IMR-90 (cell line): ENCODE data around the gene DBT. TPM values are rescaled to one million over a fixed set of nuclear protein-coding genes. Genes with fewer than 3 reads are reported as not detected.

ENCODE experiments used
- ATAC-seq: fragments of 200-7000 bp; cut with Tn5 transposase; 2 replicates; pipeline ENCODE4 v1.9.1; 2020; ENCODE audit warnings: low read depth, mild to moderate bottlenecking, moderate library complexity
- BruUV-seq: library from RNA; stranded (reverse); fragments of 400-500 nt; replicated peaks from 2 replicates; lab custom pipeline; 2021; lab: Mats Ljungman, UMichigan
- CTCF ChIA-PET: fragments of 300-600 bp; formaldehyde crosslinking; extraction: SDS; loops from one replicate; lab custom pipeline; 2021; ENCODE audit warnings: antibody characterized with exemption; lab: Yijun Ruan, JAX
- POLR2A ChIA-PET: fragments of 300-600 bp; sonication (Branson Sonifier 250); formaldehyde crosslinking; loops from one replicate; lab custom pipeline; 2022; ENCODE audit warnings: antibody characterized with exemption; ENCODE audit not compliant: unreplicated experiment; lab: Charles Lee
- DNase-seq: peaks from one replicate; pipeline ENCODE4 v3.0.0; 2013
- H2AFZ ChIP-seq: replicated peaks from 2 replicates; pipeline ENCODE3; 2013; ENCODE audit warnings: low read length, mild to moderate bottlenecking; ENCODE audit not compliant: poor library complexity
- H2AK5ac ChIP-seq: 2 replicates; pipeline ENCODE4 v1.6.1; 2013; ENCODE audit warnings: low read depth, low read length, inconsistent platforms
- H2AK9ac ChIP-seq: replicated peaks from 2 replicates; pipeline ENCODE3; 2013; ENCODE audit warnings: mild to moderate bottlenecking, low read depth, low read length, moderate library complexity; ENCODE audit not compliant: poor library complexity
- H2BK120ac ChIP-seq: 2 replicates; pipeline ENCODE4 v1.6.1; 2013; ENCODE audit warnings: low read depth, low read length, inconsistent platforms
- H2BK15ac ChIP-seq: 3 replicates; pipeline ENCODE4 v1.6.1; 2013; ENCODE audit warnings: low read depth, low read length, inconsistent platforms
- H2BK20ac ChIP-seq: 2 replicates; pipeline ENCODE4 v1.6.1; 2013; ENCODE audit warnings: low read depth, mild to moderate bottlenecking, inconsistent platforms, low read length, moderate library complexity
- H2BK5ac ChIP-seq: 2 replicates; pipeline ENCODE4 v1.6.1; 2013; ENCODE audit warnings: mild to moderate bottlenecking, low read depth, low read length, inconsistent platforms; ENCODE audit not compliant: poor library complexity, severe bottlenecking
- H3K14ac ChIP-seq: replicated peaks from 2 replicates; pipeline ENCODE4 v1.6.1; 2013; ENCODE audit warnings: low read depth, low read length, inconsistent platforms
- H3K18ac ChIP-seq: 2 replicates; pipeline ENCODE4 v1.6.1; 2013; ENCODE audit warnings: low read depth, low read length, control low read depth
- H3K23ac ChIP-seq: 2 replicates; pipeline ENCODE4 v1.6.1; 2013; ENCODE audit warnings: low read depth, low read length, inconsistent platforms
- H3K27ac ChIP-seq: 2 replicates; pipeline ENCODE4 v1.5.1; 2013; ENCODE audit warnings: mild to moderate bottlenecking, control low read depth, low read length; ENCODE audit not compliant: insufficient read depth
- H3K27me3 ChIP-seq: 2 replicates; pipeline ENCODE4 v1.6.1; 2013; ENCODE audit warnings: low read length; ENCODE audit not compliant: control insufficient read depth, insufficient read depth
- H3K36me3 ChIP-seq: 2 replicates; pipeline ENCODE4 v1.6.1; 2013; ENCODE audit warnings: low read length, mixed read lengths; ENCODE audit not compliant: control insufficient read depth, insufficient read depth
- H3K4ac ChIP-seq: 2 replicates; pipeline ENCODE4 v1.6.1; 2013; ENCODE audit warnings: low read depth, low read length, inconsistent platforms
- H3K4me1 ChIP-seq: 2 replicates; pipeline ENCODE4 v1.6.1; 2013; ENCODE audit warnings: low read length, mixed read lengths; ENCODE audit not compliant: control insufficient read depth, insufficient read depth
- H3K4me2 ChIP-seq: 2 replicates; pipeline ENCODE4 v1.6.1; 2013; ENCODE audit warnings: low read depth, mild to moderate bottlenecking, control low read depth, low read length, moderate library complexity
- H3K4me3 ChIP-seq: 2 replicates; pipeline ENCODE4 v1.5.1; 2013; ENCODE audit warnings: low read depth, mild to moderate bottlenecking, control low read depth, low read length, moderate library complexity; ENCODE audit not compliant: insufficient read depth
- H3K56ac ChIP-seq: 2 replicates; pipeline ENCODE4 v1.6.1; 2013; ENCODE audit warnings: low read length, inconsistent platforms; ENCODE audit not compliant: insufficient read depth; ENCODE audit errors: extremely low read depth
- H3K79me1 ChIP-seq, 2 experiments: 2 replicates each; pipeline ENCODE4 v1.6.1; 2013; ENCODE audit warnings: low read length in 2 of 2, inconsistent platforms in 1 of 2, low read depth in 1 of 2
- H3K9ac ChIP-seq: 2 replicates; pipeline ENCODE4 v1.6.1; 2013; ENCODE audit warnings: low read depth, low read length, control low read depth
- H3K9me1 ChIP-seq: 2 replicates; pipeline ENCODE4 v1.6.1; 2013; ENCODE audit warnings: low read length, inconsistent platforms; ENCODE audit not compliant: insufficient read depth
- H3K9me3 ChIP-seq: 2 replicates; pipeline ENCODE4 v1.6.1; 2013; ENCODE audit warnings: low read length; ENCODE audit not compliant: control insufficient read depth, insufficient read depth
- H4K20me1 ChIP-seq: 2 replicates; pipeline ENCODE4 v1.6.1; 2013; ENCODE audit warnings: low read length, inconsistent platforms; ENCODE audit not compliant: insufficient read depth
- H4K5ac ChIP-seq: 2 replicates; pipeline ENCODE4 v1.6.1; 2013; ENCODE audit warnings: mild to moderate bottlenecking, low read depth, low read length, control low read depth
- H4K8ac ChIP-seq, 2 experiments: 2 replicates each; pipeline ENCODE4 v1.6.1; 2013; ENCODE audit warnings: low read depth in 2 of 2, low read length in 2 of 2, control low read depth in 1 of 2, inconsistent platforms in 1 of 2
- H4K91ac ChIP-seq: 2 replicates; pipeline ENCODE4 v1.6.1; 2013; ENCODE audit warnings: low read depth, low read length, inconsistent platforms; ENCODE audit not compliant: insufficient read depth
- CEBPB ChIP-seq: IDR thresholded peaks from 2 replicates; pipeline ENCODE4 v1.6.1; 2012; ENCODE audit warnings: low read depth, low read length, improper control_type of control experiment
- CHD1 ChIP-seq: IDR thresholded peaks from 2 replicates; pipeline ENCODE4 v1.6.1; 2012; ENCODE audit warnings: low read depth, low read length, improper control_type of control experiment
- ELK1 ChIP-seq: fragments of 150-350 bp; IDR thresholded peaks from 2 replicates; pipeline ENCODE4 v1.6.1; 2016; ENCODE audit warnings: low read depth, mild to moderate bottlenecking, low read length, moderate library complexity, borderline replicate concordance
- FOS ChIP-seq: fragments of 150-350 bp; IDR thresholded peaks from 2 replicates; pipeline ENCODE4 v1.6.1; 2016; ENCODE audit warnings: low read depth, low read length
- MAFK ChIP-seq: IDR thresholded peaks from 2 replicates; pipeline ENCODE4 v1.6.1; 2012; ENCODE audit warnings: low read depth, low read length, improper control_type of control experiment
- MAZ ChIP-seq: IDR thresholded peaks from 2 replicates; pipeline ENCODE4 v1.6.1; 2012; ENCODE audit warnings: low read depth, mild to moderate bottlenecking, low read length, improper control_type of control experiment, moderate library complexity, borderline replicate concordance
- NFE2L2 ChIP-seq: fragments of 150-350 bp; IDR thresholded peaks from 2 replicates; pipeline ENCODE4 v1.6.1; 2016; ENCODE audit warnings: low read depth, mild to moderate bottlenecking, low read length
- RAD21 ChIP-seq: IDR thresholded peaks from 2 replicates; pipeline ENCODE4 v1.6.1; 2012; ENCODE audit warnings: low read length, improper control_type of control experiment
- RCOR1 ChIP-seq: IDR thresholded peaks from 2 replicates; pipeline ENCODE4 v1.6.1; 2012; ENCODE audit warnings: mild to moderate bottlenecking, low read length, improper control_type of control experiment; ENCODE audit not compliant: insufficient replicate concordance
- RFX5 ChIP-seq: IDR thresholded peaks from 2 replicates; pipeline ENCODE4 v1.8.0; 2012; ENCODE audit warnings: low read depth, mild to moderate bottlenecking, low read length, moderate library complexity
- WGBS, 2 experiments: methylation state at CpG; one replicate each; pipeline versions ENCODE4 v1.1.5 to v1.1.7; 2013; ENCODE audit warnings: missing lambda C conversion rate in 2 of 2; ENCODE audit not compliant: insufficient read length in 1 of 2; ENCODE audit errors: extremely low coverage in 2 of 2; 5-methylcytosine and 5-hydroxymethylcytosine counted together
- dilution Hi-C: fragments of 300-500 bp; cut with HindIII; formaldehyde crosslinking; loops from one replicate; pipeline ENCODE4 v1.14.3; 2018; ENCODE audit warnings: low sequenced_read_pairs; ENCODE audit not compliant: unreplicated experiment
- in situ Hi-C: fragments of 300-500 bp; cut with MboI; formaldehyde crosslinking; loops from 3 replicates; pipeline ENCODE4 v1.14.3; 2019; ENCODE audit warnings: low sequenced_read_pairs, inconsistent platforms, mixed read lengths
- intact Hi-C: fragments of 100-400 bp; cut with micrococcal nuclease; formaldehyde crosslinking; loops from 2 replicates; pipeline ENCODE4 v1.10.0; 2022
- polyA plus RNA-seq, 3 experiments: library from polyadenylated mRNA; depleted of rRNA; stranded (reverse); fragments of >200 nt; gene quantifications; 2 replicates each; pipeline ENCODE4 v1.2.3, GENCODE V29; 2012; ENCODE audit warnings: low replicate concordance in 1 of 3
- total RNA-seq: library from RNA; depleted of rRNA; stranded (reverse); fragments of >200 nt; gene quantifications from 2 replicates; pipeline ENCODE4 v1.2.3, GENCODE V29; 2012

The DBT gene
- total and polyA plus RNA-seq, 2 of the 4 experiments (the other 2 are of a cell fraction) = 3.4 to 3.8 TPM

- Histone ChIP-seq H3K18ac (no peak overlapping the region), H2AK9ac (no peak overlapping the region), H2BK5ac (no peak overlapping the region), H2BK120ac (no peak overlapping the region), H3K27ac (no peak overlapping the region), H4K20me1 (no peaks in the 10 kb centered on the region), H2AK5ac (no peak overlapping the region), H3K27me3 (no peaks in the 10 kb centered on the region), H3K4me3 (no peak overlapping the region), H3K4me1 (no peaks in the 10 kb centered on the region), H2BK20ac (no peak overlapping the region), H3K9me3 (no peaks in the 10 kb centered on the region), H3K14ac (no peak overlapping the region), H3K4ac (no peak overlapping the region), H4K5ac (no peak overlapping the region), H3K79me1 (peaks cover 0 to 6% of the 10 kb centered on the region in 2 experiments; a peak in 2 of 4 replicates), H3K9ac (no peak overlapping the region), H3K56ac (no peak overlapping the region), H3K23ac (no peak overlapping the region), H3K4me2 (no peak overlapping the region), H3K9me1 (peaks cover 2% of the 10 kb centered on the region; the same call in 1 of the 2 replicates), H4K8ac (no peak overlapping the region), H4K91ac (no peak overlapping the region), H3K36me3 (peaks cover 22% of the 10 kb centered on the region), H2BK15ac (no peak overlapping the region), H2AFZ (no peak overlapping the region)
- POLR2A ChIA-PET = no interaction called here
- intact Hi-C loops (loop anchor here (10.0 kb wide), 1 partner anchor 87 kb away; no protein-coding TSS in a partner anchor), dilution Hi-C loops (no loop called here), in situ Hi-C loops (no loop called here)
- CTCF ChIA-PET = no interaction called here
- no TSS peak for BruUV-seq
- ATAC-seq (no peak), DNase-seq (no peak)
- no CpG with 5 or more reads among the region's 1 CpG for WGBS, 2 experiments
- TF ChIP-seq ELK1 (no peak), FOS (no peak), CHD1 (no peak), RFX5 (no peak), CEBPB (no peak), MAZ (no peak), RCOR1 (no peak), MAFK (no peak), RAD21 (no peak), NFE2L2 (no peak)
These were observed 17.5 kb downstream of the DBT start for GRCh38 chr1:100232156-100232555.
